Suprapubic skin (tissue), 4 donors: ENCODE results near the gene CBY2. TPM values are rescaled to one million over a fixed set of nuclear protein-coding genes. Genes with fewer than 3 reads are reported as not detected.

ENCODE experiments used
- DNase-seq, 2 donors: peaks; one replicate each; pipeline ENCODE4 v3.0.0-alpha.2; 2019; ENCODE audit warnings: low spot score in 2 of 2
- H3K27ac ChIP-seq: fragments of 200-600 bp; sonication (generic); one replicate; pipeline ENCODE4 v1.5.1; 2019
- H3K27me3 ChIP-seq: fragments of 200-600 bp; sonication (generic); one replicate; pipeline ENCODE4 v1.5.1; 2019
- H3K36me3 ChIP-seq: fragments of 200-600 bp; sonication (generic); one replicate; pipeline ENCODE4 v1.5.1; 2019
- H3K4me1 ChIP-seq: fragments of 200-600 bp; sonication (generic); one replicate; pipeline ENCODE4 v1.5.1; 2019
- H3K4me3 ChIP-seq: fragments of 200-600 bp; sonication (generic); one replicate; pipeline ENCODE4 v1.5.1; 2019; ENCODE audit warnings: mild to moderate bottlenecking
- H3K9me3 ChIP-seq: fragments of 200-600 bp; sonication (generic); one replicate; pipeline ENCODE4 v1.5.1; 2019
- CTCF ChIP-seq, 2 donors: fragments of 200-600 bp in 1 of 2; fragments of 450-650 bp in 1 of 2; sonication (generic) in 1 of 2; IDR thresholded peaks; one replicate each; pipeline ENCODE4 v1.5.1; 2016 to 2019; ENCODE audit warnings: antibody characterized with exemption in 2 of 2, mild to moderate bottlenecking in 1 of 2, moderate library complexity in 1 of 2
- EP300 ChIP-seq: sonication (generic); formaldehyde crosslinking; IDR thresholded peaks from one replicate; pipeline ENCODE4 v1.6.1; 2017; ENCODE audit warnings: antibody characterized with exemption
- POLR2A ChIP-seq, 2 donors: fragments of 450-650 bp; IDR thresholded peaks; one replicate each; pipeline ENCODE4 v1.6.1; 2017; ENCODE audit warnings: antibody characterized with exemption in 2 of 2, mild to moderate bottlenecking in 2 of 2, moderate library complexity in 2 of 2
- POLR2AphosphoS5 ChIP-seq, 3 donors: sonication (generic); formaldehyde crosslinking; IDR thresholded peaks; one replicate each; pipeline ENCODE4 v1.6.1; 2017; ENCODE audit warnings: antibody characterized with exemption in 3 of 3
- WGBS: methylation state at CpG from one replicate; pipeline ENCODE4 v1.1.5; 2018; 5-methylcytosine and 5-hydroxymethylcytosine counted together
- total RNA-seq, 4 donors: library from RNA; depleted of rRNA; stranded (reverse); fragments of >200 nt; gene quantifications; one replicate each; pipeline ENCODE4 v1.1.0, GENCODE V29; 2016

CBY2 gene
- total RNA-seq, 4 donors from 2014 or later = 0.49 TPM; not detected in 3

GRCh38 chr13:45704211-45704739 is 2.2 kb downstream of the CBY2 start:
- H3K4me3 ChIP-seq = no peak overlapping the region
- no peaks in the 10 kb centered on the region for H3K36me3 ChIP-seq
- H3K9me3 ChIP-seq = no peaks in the 10 kb centered on the region
- H3K27ac ChIP-seq = no peak overlapping the region
- no peaks in the 10 kb centered on the region for H3K27me3 ChIP-seq
- no peak for TF ChIP-seq CTCF (IDR thresholded peaks at IDR 0.05)
- TF ChIP-seq POLR2AphosphoS5 (IDR thresholded peaks at IDR 0.05) = no peak
- TF ChIP-seq EP300 = no peak
- TF ChIP-seq POLR2A (IDR thresholded peaks at IDR 0.05) = no peak
- WGBS = 87% methylated on average over 9 of the region's 9 CpGs
- DNase-seq = no peak
- H3K4me1 ChIP-seq = no peaks in the 10 kb centered on the region

- DNase-seq = no peak
- Histone ChIP-seq H3K36me3 (no peaks in the 10 kb centered on the region), H3K4me3 (no peak overlapping the region), H3K4me1 (no peaks in the 10 kb centered on the region), H3K27me3 (no peaks in the 10 kb centered on the region), H3K9me3 (no peaks in the 10 kb centered on the region), H3K27ac (no peak overlapping the region)
- whole genome bisulfite sequencing = 69% methylated on average over 7 of the region's 7 CpGs
- TF ChIP-seq POLR2A (IDR thresholded peaks at IDR 0.05) (no peak), POLR2AphosphoS5 (IDR thresholded peaks at IDR 0.05) (no peak), EP300 (no peak), CTCF (IDR thresholded peaks at IDR 0.05) (no peak)
These were observed 3.0 kb downstream of the CBY2 start for GRCh38 chr13:45704854-45705695.

- DNase-seq = no peak
- H3K4me3 ChIP-seq = no peak overlapping the region
- H3K9me3 ChIP-seq = no peaks in the 10 kb centered on the region
- TF ChIP-seq POLR2AphosphoS5 (IDR thresholded peaks at IDR 0.05) = no peak
- no peak for TF ChIP-seq CTCF (IDR thresholded peaks at IDR 0.05)
- TF ChIP-seq EP300 = no peak
- TF ChIP-seq POLR2A (IDR thresholded peaks at IDR 0.05) = no peak
- H3K27me3 ChIP-seq = no peaks in the 10 kb centered on the region
- no peaks in the 10 kb centered on the region for H3K36me3 ChIP-seq
- no peaks in the 10 kb centered on the region for H3K4me1 ChIP-seq
- H3K27ac ChIP-seq = no peak overlapping the region
These were observed 3.8 kb downstream of the CBY2 start for GRCh38 chr13:45705918-45706317.

- no peak overlapping the region for H3K4me3 ChIP-seq
- H3K27ac ChIP-seq = no peak overlapping the region
- TF ChIP-seq EP300 (no peak), CTCF (IDR thresholded peaks at IDR 0.05) (no peak), POLR2AphosphoS5 (IDR thresholded peaks at IDR 0.05) (no peak)
- H3K27me3 ChIP-seq = no peaks in the 10 kb centered on the region
- WGBS = 77% methylated on average over 2 of the region's 2 CpGs
- H3K4me1 ChIP-seq = no peaks in the 10 kb centered on the region
- no peaks in the 10 kb centered on the region for H3K9me3 ChIP-seq
- no peak for DNase-seq
- H3K36me3 ChIP-seq = no peaks in the 10 kb centered on the region
These were observed 5.5 kb downstream of the CBY2 start for GRCh38 chr13:45707516-45708100.

GRCh38 chr13:45711951-45712350 is 9.8 kb downstream of the CBY2 start:
- Histone ChIP-seq H3K4me3 (no peak overlapping the region), H3K9me3 (no peaks in the 10 kb centered on the region), H3K36me3 (no peaks in the 10 kb centered on the region), H3K27ac (no peak overlapping the region), H3K4me1 (no peaks in the 10 kb centered on the region), H3K27me3 (no peaks in the 10 kb centered on the region)
- TF ChIP-seq POLR2AphosphoS5 (IDR thresholded peaks at IDR 0.05) = no peak
- 88% methylated on average over 2 of the region's 2 CpGs for WGBS
- no peak for DNase-seq
